HG02938 (cell line): ENCODE results near the gene FOXJ3.
"Not testable (repeated sequence)": the region's sequence is repeated elsewhere in the genome, so short reads cannot be mapped to it uniquely, and the experiment has no call there.

ENCODE experiments used
- ATAC-seq: cut with Tn5 transposase; IDR thresholded peaks from one replicate; pipeline ENCODE4 v1.9.1; 2021; ENCODE audit warnings: mild to moderate bottlenecking, moderate library complexity; ENCODE audit not compliant: unreplicated experiment

FOXJ3 gene

GRCh38 chr1:42259059-42259738 is 75.8 kb downstream of the FOXJ3 start:
- no peak for ATAC-seq

- ATAC-seq = no peak
Observed at GRCh38 chr1:42258218-42258617, 76.8 kb downstream of the FOXJ3 start.

GRCh38 chr1:42251042-42251441 is 84.0 kb downstream of the FOXJ3 start:
- ATAC-seq = no peak

- ATAC-seq = no peak
Observed at GRCh38 chr1:42250164-42250563, 84.9 kb downstream of the FOXJ3 start.

- ATAC-seq = no peak
Observed at GRCh38 chr1:42240966-42241755, 93.9 kb downstream of the FOXJ3 start.

- ATAC-seq = no peak
Observed at GRCh38 chr1:42239555-42239954, 95.5 kb downstream of the FOXJ3 start.

GRCh38 chr1:42239041-42239440 is 96.0 kb downstream of the FOXJ3 start:
- no peak for ATAC-seq

GRCh38 chr1:42231253-42231652 is 103.8 kb downstream of the FOXJ3 start:
- ATAC-seq = no peak

- no peak for ATAC-seq
Observed at GRCh38 chr1:42228938-42229337, 106.1 kb downstream of the FOXJ3 start.

- no peak for ATAC-seq
Observed at GRCh38 chr1:42223036-42223435, 112.0 kb downstream of the FOXJ3 start.

GRCh38 chr1:42221952-42222606 is 113.0 kb downstream of the FOXJ3 start:
- no peak for ATAC-seq

GRCh38 chr1:42221456-42221855 is 113.6 kb downstream of the FOXJ3 start:
- no peak for ATAC-seq

GRCh38 chr1:42219627-42220026 is 115.4 kb downstream of the FOXJ3 start:
- ATAC-seq = no peak

GRCh38 chr1:42214447-42214871 is 120.6 kb downstream of the FOXJ3 start:
- ATAC-seq = no peak

- ATAC-seq = no peak
Observed at GRCh38 chr1:42211224-42211623, 123.8 kb downstream of the FOXJ3 start.

GRCh38 chr1:42210421-42211133 is 124.5 kb downstream of the FOXJ3 start:
- no peak for ATAC-seq

GRCh38 chr1:42209526-42210251 is 125.3 kb downstream of the FOXJ3 start:
- no peak for ATAC-seq

GRCh38 chr1:42206930-42207329 is 128.1 kb downstream of the FOXJ3 start:
- not testable (repeated sequence) for ATAC-seq

GRCh38 chr1:42206164-42206563 is 128.9 kb downstream of the FOXJ3 start:
- ATAC-seq = no peak

- ATAC-seq = no peak
Observed at GRCh38 chr1:42201986-42202385, 133.0 kb downstream of the FOXJ3 start.

- no peak for ATAC-seq
Observed at GRCh38 chr1:42198251-42198650, 136.8 kb downstream of the FOXJ3 start.
